ENCODE measurements around the gene JAG1.

Gene JAG1

GRCh38 chr20:10648651-10649050 lies 25.1 kb downstream of the JAG1 start:
- Histone ChIP-seq H3K27me3 (replicated peaks; ENCODE audit: control insufficient read depth, insufficient read depth, low read length, poor library complexity, severe bottlenecking) (no peaks in the 10 kb centered on the region), H3K9me3 (ENCODE audit: control insufficient read depth, low read length) (no peaks in the 10 kb centered on the region), H3K4me3 (ENCODE audit: insufficient read depth, low read depth, low read length, poor library complexity, severe bottlenecking) (no peak overlapping the region), H3K4me1 (ENCODE audit: control insufficient read depth, insufficient read depth, low read length, poor library complexity, severe bottlenecking) (no peaks in the 10 kb centered on the region), H3K36me3 (ENCODE audit: control insufficient read depth, insufficient read depth, low read length) (no peaks in the 10 kb centered on the region), H3K27ac (ENCODE audit: insufficient read depth, low read length, poor library complexity, severe bottlenecking) (no peak overlapping the region)
- DNase-seq = no peak

GRCh38 chr20:10647909-10648308 lies 25.9 kb downstream of the JAG1 start:
- Histone ChIP-seq H3K27ac (ENCODE audit: insufficient read depth, low read length, poor library complexity, severe bottlenecking) (no peak overlapping the region), H3K4me3 (ENCODE audit: insufficient read depth, low read depth, low read length, poor library complexity, severe bottlenecking) (no peak overlapping the region), H3K27me3 (replicated peaks; ENCODE audit: control insufficient read depth, insufficient read depth, low read length, poor library complexity, severe bottlenecking) (no peaks in the 10 kb centered on the region), H3K4me1 (ENCODE audit: control insufficient read depth, insufficient read depth, low read length, poor library complexity, severe bottlenecking) (no peaks in the 10 kb centered on the region), H3K36me3 (ENCODE audit: control insufficient read depth, insufficient read depth, low read length) (no peaks in the 10 kb centered on the region), H3K9me3 (ENCODE audit: control insufficient read depth, low read length) (no peaks in the 10 kb centered on the region)
- DNase-seq = no peak

- Histone ChIP-seq H3K4me3 (ENCODE audit: insufficient read depth, low read depth, low read length, poor library complexity, severe bottlenecking) (no peak overlapping the region), H3K4me1 (ENCODE audit: control insufficient read depth, insufficient read depth, low read length, poor library complexity, severe bottlenecking) (no peaks in the 10 kb centered on the region), H3K27ac (ENCODE audit: insufficient read depth, low read length, poor library complexity, severe bottlenecking) (no peak overlapping the region), H3K27me3 (replicated peaks; ENCODE audit: control insufficient read depth, insufficient read depth, low read length, poor library complexity, severe bottlenecking) (no peaks in the 10 kb centered on the region), H3K9me3 (ENCODE audit: control insufficient read depth, low read length) (no peaks in the 10 kb centered on the region), H3K36me3 (ENCODE audit: control insufficient read depth, insufficient read depth, low read length) (no peaks in the 10 kb centered on the region)
- DNase-seq = no peak
Measured at GRCh38 chr20:10647471-10647870, 26.3 kb downstream of the JAG1 start.

- Histone ChIP-seq H3K4me1 (ENCODE audit: control insufficient read depth, insufficient read depth, low read length, poor library complexity, severe bottlenecking) (no peaks in the 10 kb centered on the region), H3K36me3 (ENCODE audit: control insufficient read depth, insufficient read depth, low read length) (no peaks in the 10 kb centered on the region)
Measured at GRCh38 chr20:10646886-10647420, 26.8 kb downstream of the JAG1 start.

GRCh38 chr20:10646006-10646405 lies 27.8 kb downstream of the JAG1 start:
- no peak overlapping the region for H3K27ac ChIP-seq (ENCODE audit: insufficient read depth, low read length, poor library complexity, severe bottlenecking)
- H3K4me3 ChIP-seq (ENCODE audit: insufficient read depth, low read depth, low read length, poor library complexity, severe bottlenecking) = no peak overlapping the region
- DNase-seq = no peak
- no peaks in the 10 kb centered on the region for H3K4me1 ChIP-seq (ENCODE audit: control insufficient read depth, insufficient read depth, low read length, poor library complexity, severe bottlenecking)
- H3K27me3 ChIP-seq (replicated peaks; ENCODE audit: control insufficient read depth, insufficient read depth, low read length, poor library complexity, severe bottlenecking) = no peaks in the 10 kb centered on the region
- no peaks in the 10 kb centered on the region for H3K9me3 ChIP-seq (ENCODE audit: control insufficient read depth, low read length)
- H3K36me3 ChIP-seq (ENCODE audit: control insufficient read depth, insufficient read depth, low read length) = no peaks in the 10 kb centered on the region

More at GRCh38 chr20:10646886-10647420, 26.8 kb downstream of the JAG1 start:
- Histone ChIP-seq H3K9me3 (ENCODE audit: control insufficient read depth, low read length) (no peaks in the 10 kb centered on the region), H3K27me3 (replicated peaks; ENCODE audit: control insufficient read depth, insufficient read depth, low read length, poor library complexity, severe bottlenecking) (no peaks in the 10 kb centered on the region), H3K27ac (ENCODE audit: insufficient read depth, low read length, poor library complexity, severe bottlenecking) (no peak overlapping the region), H3K4me3 (ENCODE audit: insufficient read depth, low read depth, low read length, poor library complexity, severe bottlenecking) (no peak overlapping the region)
- DNase-seq = no peak

GRCh38 chr20:10645205-10645570 lies 28.6 kb downstream of the JAG1 start:
- no peaks in the 10 kb centered on the region for H3K27me3 ChIP-seq (replicated peaks; ENCODE audit: control insufficient read depth, insufficient read depth, low read length, poor library complexity, severe bottlenecking)
- no peaks in the 10 kb centered on the region for H3K36me3 ChIP-seq (ENCODE audit: control insufficient read depth, insufficient read depth, low read length)
- no peak overlapping the region for H3K27ac ChIP-seq (ENCODE audit: insufficient read depth, low read length, poor library complexity, severe bottlenecking)
- H3K4me3 ChIP-seq (ENCODE audit: insufficient read depth, low read depth, low read length, poor library complexity, severe bottlenecking) = no peak overlapping the region
- no peaks in the 10 kb centered on the region for H3K4me1 ChIP-seq (ENCODE audit: control insufficient read depth, insufficient read depth, low read length, poor library complexity, severe bottlenecking)
- no peaks in the 10 kb centered on the region for H3K9me3 ChIP-seq (ENCODE audit: control insufficient read depth, low read length)
- no peak for DNase-seq

GRCh38 chr20:10644458-10645204 lies 29.2 kb downstream of the JAG1 start:
- Histone ChIP-seq H3K27me3 (replicated peaks; ENCODE audit: control insufficient read depth, insufficient read depth, low read length, poor library complexity, severe bottlenecking) (no peaks in the 10 kb centered on the region), H3K4me3 (ENCODE audit: insufficient read depth, low read depth, low read length, poor library complexity, severe bottlenecking) (no peak overlapping the region), H3K4me1 (ENCODE audit: control insufficient read depth, insufficient read depth, low read length, poor library complexity, severe bottlenecking) (no peaks in the 10 kb centered on the region), H3K27ac (ENCODE audit: insufficient read depth, low read length, poor library complexity, severe bottlenecking) (no peak overlapping the region), H3K9me3 (ENCODE audit: control insufficient read depth, low read length) (no peaks in the 10 kb centered on the region), H3K36me3 (ENCODE audit: control insufficient read depth, insufficient read depth, low read length) (no peaks in the 10 kb centered on the region)
- no peak for DNase-seq

GRCh38 chr20:10643560-10643873 lies 30.3 kb downstream of the JAG1 start:
- no peak for DNase-seq

GRCh38 chr20:10642856-10643559 lies 30.8 kb downstream of the JAG1 start:
- Histone ChIP-seq H3K9me3 (ENCODE audit: control insufficient read depth, low read length) (no peaks in the 10 kb centered on the region), H3K36me3 (ENCODE audit: control insufficient read depth, insufficient read depth, low read length) (no peaks in the 10 kb centered on the region), H3K4me1 (ENCODE audit: control insufficient read depth, insufficient read depth, low read length, poor library complexity, severe bottlenecking) (no peaks in the 10 kb centered on the region), H3K27me3 (replicated peaks; ENCODE audit: control insufficient read depth, insufficient read depth, low read length, poor library complexity, severe bottlenecking) (no peaks in the 10 kb centered on the region), H3K27ac (ENCODE audit: insufficient read depth, low read length, poor library complexity, severe bottlenecking) (no peak overlapping the region), H3K4me3 (ENCODE audit: insufficient read depth, low read depth, low read length, poor library complexity, severe bottlenecking) (no peak overlapping the region)
- DNase-seq = no peak

More at GRCh38 chr20:10643560-10643873, 30.3 kb downstream of the JAG1 start:
- no peaks in the 10 kb centered on the region for H3K4me1 ChIP-seq (ENCODE audit: control insufficient read depth, insufficient read depth, low read length, poor library complexity, severe bottlenecking)
- H3K27me3 ChIP-seq (replicated peaks; ENCODE audit: control insufficient read depth, insufficient read depth, low read length, poor library complexity, severe bottlenecking) = no peaks in the 10 kb centered on the region
- H3K36me3 ChIP-seq (ENCODE audit: control insufficient read depth, insufficient read depth, low read length) = no peaks in the 10 kb centered on the region
- H3K27ac ChIP-seq (ENCODE audit: insufficient read depth, low read length, poor library complexity, severe bottlenecking) = no peak overlapping the region
- no peak overlapping the region for H3K4me3 ChIP-seq (ENCODE audit: insufficient read depth, low read depth, low read length, poor library complexity, severe bottlenecking)
- no peaks in the 10 kb centered on the region for H3K9me3 ChIP-seq (ENCODE audit: control insufficient read depth, low read length)

- H3K27ac ChIP-seq (ENCODE audit: insufficient read depth, low read length, poor library complexity, severe bottlenecking) = no peak overlapping the region
Measured at GRCh38 chr20:10641893-10642292, 31.9 kb downstream of the JAG1 start.

More at GRCh38 chr20:10641893-10642292, 31.9 kb downstream of the JAG1 start:
- Histone ChIP-seq H3K4me1 (ENCODE audit: control insufficient read depth, insufficient read depth, low read length, poor library complexity, severe bottlenecking) (no peaks in the 10 kb centered on the region), H3K27me3 (replicated peaks; ENCODE audit: control insufficient read depth, insufficient read depth, low read length, poor library complexity, severe bottlenecking) (no peaks in the 10 kb centered on the region), H3K36me3 (ENCODE audit: control insufficient read depth, insufficient read depth, low read length) (no peaks in the 10 kb centered on the region), H3K4me3 (ENCODE audit: insufficient read depth, low read depth, low read length, poor library complexity, severe bottlenecking) (no peak overlapping the region), H3K9me3 (ENCODE audit: control insufficient read depth, low read length) (no peaks in the 10 kb centered on the region)
- no peak for DNase-seq

Data from effector memory CD4-positive, alpha-beta T cell (primary cell).